K562 (cell line): ENCODE results near the gene OR1J4. TPM values are rescaled to one million over a fixed set of nuclear protein-coding genes. Genes with fewer than 3 reads are reported as not detected.

Experiments used
- ATAC-seq: fragments of 200-7000 bp; cut with Tn5 transposase; 3 replicates; pipeline ENCODE4 v1.9.1; 2020; ENCODE audit warnings: moderate library complexity
- Bru-seq: library from RNA; stranded (reverse); fragments of 400-500 nt; gene quantifications from one replicate; lab custom pipeline; 2021; lab: Mats Ljungman, UMichigan
- BruChase-seq, 2 experiments: library from RNA; stranded (reverse); fragments of 400-500 nt; gene quantifications; one replicate each; lab custom pipeline; 2021; lab: Mats Ljungman, UMichigan
- BruUV-seq: library from RNA; stranded (reverse); fragments of 400-500 nt; replicated peaks from 2 replicates; lab custom pipeline; 2021; lab: Mats Ljungman, UMichigan
- CTCF ChIA-PET: fragments of 300-600 bp; formaldehyde crosslinking; extraction: SDS; loops from one replicate; lab custom pipeline; 2021; ENCODE audit warnings: low intra/inter-chr PET ratio; lab: Yijun Ruan, JAX
- POLR2A ChIA-PET: fragments of 300-600, 350-650 bp; sonication (Branson Sonifier 250); formaldehyde crosslinking; extraction: SDS; loops from one replicate; lab custom pipeline; 2021; ENCODE audit warnings: antibody characterized with exemption, inconsistent platforms; lab: Yijun Ruan, JAX
- DNase-seq, 4 experiments: peaks; one replicate each; pipeline versions ENCODE4 v3.0.0 to v3.0.0-alpha.2; 2011 to 2018; ENCODE audit warnings: low spot score in 3 of 4, mixed read lengths in 3 of 4; ENCODE audit errors: extremely low read depth in 1 of 4
- FAIRE-seq: peaks from 2 replicates; lab custom pipeline; 2011; peaks lifted over from hg19 to GRCh38; lab: Jason Lieb, UNC
- H2AFZ ChIP-seq: 2 replicates; pipeline ENCODE4 v1.6.0; 2011; ENCODE audit warnings: low read depth, low read length, control low read depth, inconsistent platforms
- H3K27ac ChIP-seq: fragments of 200-600 bp; 3 replicates; pipeline ENCODE4 v1.8.0; 2011; ENCODE audit warnings: low read depth, mild to moderate bottlenecking, control low read depth, inconsistent platforms, low read length, moderate library complexity, mixed read lengths; ENCODE audit errors: extremely low read depth
- H3K27me3 ChIP-seq, 2 experiments: fragments of 300-600 bp in 1 of 2; 2 replicates in 1 of 2; 3 replicates in 1 of 2; pipeline versions ENCODE4 v1.6.0 to v1.8.0; 2011; ENCODE audit warnings: inconsistent platforms in 2 of 2, low read length in 2 of 2, mild to moderate bottlenecking in 1 of 2, mixed read lengths in 1 of 2, moderate library complexity in 1 of 2; ENCODE audit not compliant: control insufficient read depth in 2 of 2, insufficient read depth in 2 of 2
- H3K36me3 ChIP-seq: fragments of 300-600 bp; 3 replicates; pipeline ENCODE4 v1.8.0; 2011; ENCODE audit warnings: mild to moderate bottlenecking, low read length, inconsistent platforms; ENCODE audit not compliant: control insufficient read depth, insufficient read depth
- H3K4me1 ChIP-seq, 2 experiments: fragments of 200-600 bp in 1 of 2; replicated peaks in 1 of 2; 2 replicates in 1 of 2; 3 replicates in 1 of 2; pipeline versions ENCODE4 v1.5.1 to v1.8.0; 2011; ENCODE audit warnings: inconsistent platforms in 2 of 2, low read length in 2 of 2, mild to moderate bottlenecking in 1 of 2, mixed read lengths in 1 of 2, moderate library complexity in 1 of 2; ENCODE audit not compliant: control insufficient read depth in 2 of 2, insufficient read depth in 2 of 2
- H3K4me2 ChIP-seq: 2 replicates; pipeline ENCODE4 v1.6.1; 2011; ENCODE audit warnings: low read length, control low read depth, inconsistent platforms, mixed read lengths; ENCODE audit not compliant: insufficient read depth
- H3K4me3 ChIP-seq: fragments of 200-600 bp; sonication (generic), shearing (Covaris generic); 2 replicates; pipeline ENCODE4 v1.5.1; 2016; ENCODE audit warnings: control low read depth, inconsistent platforms
- H3K79me2 ChIP-seq: fragments of 200-600 bp; 3 replicates; pipeline ENCODE4 v1.8.0; 2011; ENCODE audit warnings: low read length, inconsistent platforms; ENCODE audit not compliant: control insufficient read depth, insufficient read depth
- H3K9ac ChIP-seq, 2 experiments: 2 replicates each; pipeline versions ENCODE4 v1.6.0 to v1.6.1; 2011; ENCODE audit warnings: low read depth in 2 of 2, low read length in 2 of 2, control low read depth in 1 of 2, inconsistent platforms in 1 of 2, mild to moderate bottlenecking in 1 of 2, mixed read lengths in 1 of 2; ENCODE audit not compliant: insufficient read depth in 1 of 2
- H3K9me1 ChIP-seq: one replicate; pipeline ENCODE4 v1.6.0; 2011; ENCODE audit warnings: inconsistent platforms, mild to moderate bottlenecking, low read length, moderate library complexity; ENCODE audit not compliant: control insufficient read depth, insufficient read depth
- H3K9me3 ChIP-seq: replicated peaks from 2 replicates; pipeline ENCODE4 v1.5.1; 2011; ENCODE audit warnings: low read depth, low read length, inconsistent platforms; ENCODE audit not compliant: control insufficient read depth, insufficient read depth
- H4K20me1 ChIP-seq: replicated peaks from 2 replicates; pipeline ENCODE4 v1.6.1; 2011; ENCODE audit warnings: low read length, inconsistent platforms, mixed read lengths; ENCODE audit not compliant: control insufficient read depth, insufficient read depth
- NR2F6 ChIP-seq: fragments of 450-650 bp; formaldehyde crosslinking; IDR thresholded peaks from 2 replicates; pipeline ENCODE4 v1.4.0; 2020; ENCODE audit warnings: mild to moderate bottlenecking
- SMC3 ChIP-seq: conservative IDR thresholded peaks from 2 replicates; pipeline ENCODE4 v1.6.1; 2011; ENCODE audit warnings: low read depth, low read length, improper control_type of control experiment; ENCODE audit not compliant: insufficient read depth
- WGBS: fragments of 100-300 bp; shearing (Covaris generic); methylation state at CpG from one replicate; pipeline ENCODE4 v1.1.6; 2016; ENCODE audit warnings: low coverage, mixed read lengths; ENCODE audit not compliant: insufficient coverage; ENCODE audit errors: missing lambda C conversion rate; 5-methylcytosine and 5-hydroxymethylcytosine counted together
- in situ Hi-C: fragments of 300-500 bp; cut with MboI; formaldehyde crosslinking; loops from 4 replicates; pipeline ENCODE4 v1.15.0; 2018; ENCODE audit warnings: inconsistent platforms, mixed read lengths
- intact Hi-C: fragments of 100-400 bp; cut with micrococcal nuclease; formaldehyde crosslinking; loops from 2 replicates; pipeline ENCODE4 v1.14.2; 2022
- long read RNA-seq, 3 experiments: library from polyadenylated mRNA in 2 of 3; library from RNA in 1 of 3; unstranded in 2 of 3; stranded (forward) in 1 of 3; transcript quantifications; one replicate each; pipeline ENCODE4 v2.0.0, GENCODE V29; 2019 to 2022
- polyA minus RNA-seq, 3 experiments: library from RNA; depleted of rRNA, polyadenylated mRNA; stranded (reverse); fragments of >200 nt; gene quantifications; 2 replicates each; pipeline ENCODE4 v1.2.3, GENCODE V29; 2011
- polyA plus RNA-seq, 8 experiments: library from polyadenylated mRNA; depleted of rRNA in 4 of 8; stranded (reverse) in 5 of 8; unstranded in 3 of 8; fragments of >200 nt; fragmentation: Nextera tagmentation in 2 of 8; fragmentation: Illumina TruSeq in 1 of 8; extraction: Ambion mirVana in 2 of 8; extraction: Trizol in 1 of 8; gene quantifications; 2 replicates each; pipeline versions ENCODE4 v1.2.1 to v1.2.3, GENCODE V29; 2011 to 2014; ENCODE audit warnings: inconsistent platforms in 1 of 8, missing spikeins in 1 of 8
- total RNA-seq, 7 experiments: library from RNA; depleted of rRNA in 6 of 7; stranded (reverse); fragments of >200 nt in 6 of 7; fragmentation: Illumina TruSeq in 2 of 7; extraction: Trizol in 2 of 7; gene quantifications; 2 replicates each; pipeline versions ENCODE4 v1.2.1 to v1.2.3, GENCODE V29; 2011 to 2021; ENCODE audit warnings: low replicate concordance in 1 of 7

The OR1J4 gene, protein sequence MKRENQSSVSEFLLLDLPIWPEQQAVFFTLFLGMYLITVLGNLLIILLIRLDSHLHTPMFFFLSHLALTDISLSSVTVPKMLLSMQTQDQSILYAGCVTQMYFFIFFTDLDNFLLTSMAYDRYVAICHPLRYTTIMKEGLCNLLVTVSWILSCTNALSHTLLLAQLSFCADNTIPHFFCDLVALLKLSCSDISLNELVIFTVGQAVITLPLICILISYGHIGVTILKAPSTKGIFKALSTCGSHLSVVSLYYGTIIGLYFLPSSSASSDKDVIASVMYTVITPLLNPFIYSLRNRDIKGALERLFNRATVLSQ
- total RNA-seq (2011; cell fraction: chromatin; rRNA removed; ENCODE audit: low replicate concordance) = not detected in 2 replicates
- not detected in 2 replicates for total RNA-seq (2011; cell fraction: nucleolus; rRNA removed)
- not detected in 2 replicates for total RNA-seq (2011; cell fraction: nucleoplasm; rRNA removed)
- total RNA-seq (2014; rRNA removed) = not detected in 2 replicates
- total RNA-seq (2014; rRNA removed; fragmentation: Illumina TruSeq; extraction: Trizol) = not detected in 2 replicates
- not detected in 2 replicates for total RNA-seq (2015; rRNA removed; fragmentation: Illumina TruSeq; extraction: Trizol)
- total RNA-seq (2021) = not detected in 2 replicates
- polyA plus RNA-seq (2011; rRNA removed) = not detected in 2 replicates
- polyA plus RNA-seq (2011; cell fraction: cytosol; rRNA removed) = not detected in 2 replicates
- not detected in 2 replicates for polyA plus RNA-seq (2011; cell fraction: nucleus; rRNA removed)
- not detected in 2 replicates for polyA plus RNA-seq (2012)
- not detected in 2 replicates for polyA plus RNA-seq (2014; fragmentation: Illumina TruSeq; extraction: Trizol)
- not detected for polyA plus RNA-seq (2014; fragmentation: Nextera tagmentation; extraction: Ambion mirVana)
- not detected in 2 replicates for polyA plus RNA-seq (2014; rRNA removed)
- polyA minus RNA-seq (2011; rRNA and poly(A)+ RNA removed) = 0.36 TPM in 1 of 2 replicates, not detected in the other
- not detected in 2 replicates for polyA minus RNA-seq (2011; cell fraction: cytosol; rRNA and poly(A)+ RNA removed)
- polyA minus RNA-seq (2011; cell fraction: nucleus; rRNA and poly(A)+ RNA removed) = not detected in 2 replicates
- Bru-seq, nascent RNA = not detected
- not detected for BruChase-seq, experiment 1, labeled RNA remaining after a 2-hour chase
- BruChase-seq, experiment 2, labeled RNA remaining after a 6-hour chase = not detected
- long read RNA-seq, experiment 1 = 0 reads
- long read RNA-seq, experiment 2 = 0 reads
- long read RNA-seq, experiment 3 = 0 reads

GRCh38 chr9:122518841-122519240 is at the start of gene OR1J4:
TSS of gene OR1J4 (plus strand) at chr9:122519141. CDS start at chr9:122519141, 0 bp downstream.
- ChIA-PET POLR2A (no interaction called here), CTCF (no interaction called here)
- Histone ChIP-seq H3K27me3 (peaks cover 5 to 19% of the 10 kb centered on the region in 2 experiments; a peak in 4 of 5 replicates), H3K9me3 (no peaks in the 10 kb centered on the region), H3K4me3 (no peak within 1 kb of the TSS), H3K4me2 (no peak within 1 kb of the TSS), H3K9ac (no peak within 1 kb of the TSS), H3K36me3 (no peaks in the 10 kb centered on the region), H3K79me2 (no peaks in the 10 kb centered on the region), H3K4me1 (no peaks in the 10 kb centered on the region), H2AFZ (no peak within 1 kb of the TSS), H3K27ac (no peak within 1 kb of the TSS), H4K20me1 (no peaks in the 10 kb centered on the region), H3K9me1 (no peaks in the 10 kb centered on the region)
- no TSS peak for BruUV-seq
- WGBS = 0% methylated on average over 4 of the region's 4 CpGs
- ATAC-seq (no peak), FAIRE-seq (no peak), DNase-seq (no peak)
- intact Hi-C loops (no loop called here), in situ Hi-C loops (no loop called here)
- TF ChIP-seq NR2F6 (CRISPR knock-in tag) (no peak), SMC3 (no peak)
